Esophagus (tissue), 2 donors: ENCODE data around the gene TMEM18. TPM values are rescaled to one million over a fixed set of nuclear protein-coding genes. Genes with fewer than 3 reads are reported as not detected.
A peak's percentile ranks its signal among the peaks of the same experiment; 100 is the strongest.
"Not testable (repeated sequence)": the region's sequence is repeated elsewhere in the genome, so short reads cannot be mapped to it uniquely, and the experiment has no call there.

ENCODE experiments used
- H3K27ac ChIP-seq, 2 donors: one replicate each; pipeline ENCODE4 v1.5.1; 2013; ENCODE audit warnings: low read depth in 2 of 2, mild to moderate bottlenecking in 2 of 2, inconsistent platforms in 1 of 2, low read length in 1 of 2, moderate library complexity in 1 of 2
- H3K27me3 ChIP-seq, 2 donors: one replicate each; pipeline ENCODE4 v1.6.1; 2013; ENCODE audit warnings: low read length in 2 of 2, control low read depth in 1 of 2, mild to moderate bottlenecking in 1 of 2; ENCODE audit not compliant: insufficient read depth in 2 of 2, control insufficient read depth in 1 of 2
- H3K36me3 ChIP-seq, 2 donors: one replicate each; pipeline ENCODE4 v1.6.1; 2013; ENCODE audit warnings: low read length in 1 of 2; ENCODE audit not compliant: control insufficient read depth in 2 of 2, insufficient read depth in 2 of 2
- H3K4me1 ChIP-seq, 2 donors: one replicate each; pipeline ENCODE4 v1.6.1; 2013; ENCODE audit warnings: low read length in 1 of 2; ENCODE audit not compliant: control insufficient read depth in 2 of 2, insufficient read depth in 2 of 2
- H3K4me3 ChIP-seq, 2 donors: one replicate each; pipeline ENCODE4 v1.5.1; 2013; ENCODE audit warnings: low read length in 2 of 2, mild to moderate bottlenecking in 2 of 2, low read depth in 1 of 2, moderate library complexity in 1 of 2
- H3K9me3 ChIP-seq, 2 donors: one replicate each; pipeline ENCODE4 v1.6.1; 2013; ENCODE audit warnings: mild to moderate bottlenecking in 2 of 2, low read depth in 1 of 2, low read length in 1 of 2, moderate library complexity in 1 of 2; ENCODE audit not compliant: control insufficient read depth in 2 of 2, insufficient read depth in 1 of 2
- WGBS, 2 donors: extraction: QIAGEN DNeasy Blood & Tissue Kit; methylation state at CpG; one replicate each; pipeline ENCODE4 v1.1.7; 2013; 5-methylcytosine and 5-hydroxymethylcytosine counted together
- polyA plus RNA-seq, 2 donors: library from polyadenylated mRNA; stranded (reverse); fragments of 200-250 nt; gene quantifications; one replicate each; pipeline ENCODE4 v1.2.3, GENCODE V29; 2013
- donor health status: healthy with polysubstance abuse.
- donor health status: Bipolar disorder and iron deficiency.

The TMEM18 gene
- polyA plus RNA-seq, 2 donors, result 20.5 to 21.6 TPM

DNA sequence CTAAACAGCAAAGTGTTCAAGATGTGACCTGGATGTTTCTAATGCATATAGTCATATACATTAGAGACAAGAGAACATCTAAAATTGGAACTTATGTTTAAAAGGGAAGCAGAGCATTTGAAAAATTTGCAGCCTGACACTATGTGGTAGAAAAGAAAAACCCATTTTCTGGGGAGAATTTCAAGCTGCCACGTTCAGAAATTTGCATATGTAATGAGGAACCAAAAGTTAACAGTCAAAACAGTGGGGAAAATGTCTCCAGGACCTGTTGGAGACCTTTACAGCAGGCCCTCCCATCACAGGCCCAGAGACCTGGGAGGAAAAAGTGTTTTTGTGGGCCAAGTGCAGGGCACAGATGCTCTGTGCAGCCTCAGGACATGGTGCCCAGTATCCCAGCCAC, 8.2 kb upstream of the TMEM18 start:
- Histone ChIP-seq H3K4me3 (no peak overlapping the region), H3K27me3 (no peaks in the 10 kb centered on the region), H3K9me3 (peaks cover 0 to 5% of the 10 kb centered on the region in 2 donors), H3K4me1 (no peaks in the 10 kb centered on the region), H3K36me3 (no peaks in the 10 kb centered on the region), H3K27ac (no peak overlapping the region)
- WGBS, 2 donors, result 58 to 68% methylated on average over 1 of the region's 1 CpG

DNA sequence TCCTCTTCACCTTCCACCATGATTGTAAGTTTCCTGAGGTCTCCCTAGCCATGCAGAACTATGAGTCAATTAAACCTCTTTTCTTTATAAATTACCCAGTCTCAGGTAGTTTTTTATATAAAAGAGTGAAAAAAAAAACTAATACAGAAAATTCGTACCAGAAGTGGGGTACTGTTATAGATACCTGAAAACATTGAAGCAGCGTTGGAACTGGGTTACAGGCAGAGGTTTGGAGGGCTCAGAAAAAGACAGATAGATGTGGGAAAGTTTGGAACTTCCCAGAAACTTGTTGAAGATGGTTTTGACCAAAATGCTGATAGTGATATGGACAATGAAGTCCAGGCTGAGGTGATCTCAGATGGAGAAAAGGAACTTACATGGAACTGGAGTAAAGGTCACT, 7.7 kb upstream of the TMEM18 start:
- WGBS, 2 donors, result 87 to 95% methylated on average over 2 of the region's 2 CpGs
- not testable (repeated sequence) for H3K4me3 ChIP-seq, H3K27ac ChIP-seq, H3K4me1 ChIP-seq, H3K36me3 ChIP-seq, H3K9me3 ChIP-seq, H3K27me3 ChIP-seq

DNA sequence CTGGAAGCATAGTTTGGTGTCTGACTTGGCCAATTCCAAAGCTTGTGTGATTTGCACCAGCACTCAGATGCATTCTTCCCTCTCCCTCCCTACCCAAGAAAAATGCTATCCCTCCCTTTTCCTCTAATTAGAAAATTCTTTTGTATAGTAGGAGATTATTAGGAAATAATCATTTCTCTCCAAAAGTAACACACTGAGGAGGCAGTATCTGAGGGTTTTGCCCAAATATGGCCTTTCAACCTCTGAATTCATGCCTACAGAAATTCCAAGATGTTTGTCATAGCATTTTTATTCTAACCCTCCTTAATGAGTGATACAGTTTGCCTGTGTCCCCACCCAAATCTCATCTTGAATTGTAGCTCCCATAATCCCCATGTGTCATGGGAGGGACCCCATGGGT, 5.0 kb upstream of the TMEM18 start:
- no peaks in the 10 kb centered on the region for H3K27me3 ChIP-seq
- H3K4me3 ChIP-seq, result no peak overlapping the region
- H3K27ac ChIP-seq, result no peak overlapping the region
- no peaks in the 10 kb centered on the region for H3K36me3 ChIP-seq
- H3K4me1 ChIP-seq, result no peaks in the 10 kb centered on the region
- H3K9me3 ChIP-seq, result peaks cover 0 to 5% of the 10 kb centered on the region in 2 donors

DNA sequence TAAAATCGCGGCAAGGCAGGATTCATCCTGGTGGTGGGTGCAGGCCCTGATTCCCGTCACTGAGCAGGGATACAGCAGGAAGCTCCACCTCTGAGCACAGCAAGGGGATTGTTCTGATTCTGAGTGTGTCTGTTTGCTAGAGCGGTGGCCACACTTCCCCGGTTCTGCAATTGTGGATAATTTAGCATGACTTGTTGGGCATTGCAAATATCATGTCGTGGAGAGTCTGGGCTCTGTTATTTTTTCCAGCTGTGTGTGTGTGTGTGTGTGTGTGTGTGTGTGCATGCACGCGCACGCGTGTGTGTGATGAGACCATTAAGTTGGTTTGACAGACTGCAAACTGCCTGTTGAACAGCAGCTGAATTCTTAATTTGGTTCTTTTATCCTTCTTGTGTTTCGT, 4.1 kb upstream of the TMEM18 start:
- H3K36me3 ChIP-seq, result no peaks in the 10 kb centered on the region
- no peak overlapping the region for H3K27ac ChIP-seq
- 85 to 86% methylated on average over 11 of the region's 11 CpGs for WGBS, 2 donors
- no peaks in the 10 kb centered on the region for H3K27me3 ChIP-seq
- peaks cover 0 to 2% of the 10 kb centered on the region in 2 donors for H3K4me1 ChIP-seq
- H3K9me3 ChIP-seq, result peaks cover 0 to 7% of the 10 kb centered on the region in 2 donors
- no peak overlapping the region for H3K4me3 ChIP-seq

DNA sequence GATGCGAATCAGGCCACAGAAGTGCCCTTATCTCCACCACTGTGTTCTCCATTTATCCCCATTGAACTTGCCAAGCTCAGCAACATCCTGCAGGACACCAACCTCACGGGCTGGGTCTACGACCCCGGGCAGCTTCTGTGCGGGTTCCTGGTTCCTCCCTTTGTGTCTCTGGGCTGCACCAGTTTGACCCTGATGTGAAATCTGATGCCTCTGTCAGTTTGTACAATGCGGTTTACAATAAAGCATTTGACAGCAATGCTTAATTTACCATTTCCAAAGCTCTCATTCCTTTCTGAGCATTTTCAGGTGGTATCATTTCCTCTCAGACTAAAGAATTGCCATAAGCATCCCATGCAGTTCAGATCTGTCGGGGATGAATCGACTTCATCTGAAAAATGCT, 3.3 kb upstream of the TMEM18 start:
- Histone ChIP-seq H3K27me3 (no peaks in the 10 kb centered on the region), H3K27ac (no peak overlapping the region), H3K4me3 (no peak overlapping the region), H3K36me3 (no peaks in the 10 kb centered on the region), H3K9me3 (peaks cover 0 to 3% of the 10 kb centered on the region in 2 donors), H3K4me1 (peaks cover 0 to 3% of the 10 kb centered on the region in 2 donors)
- 83 to 91% methylated on average over 8 of the region's 8 CpGs for WGBS, 2 donors

DNA sequence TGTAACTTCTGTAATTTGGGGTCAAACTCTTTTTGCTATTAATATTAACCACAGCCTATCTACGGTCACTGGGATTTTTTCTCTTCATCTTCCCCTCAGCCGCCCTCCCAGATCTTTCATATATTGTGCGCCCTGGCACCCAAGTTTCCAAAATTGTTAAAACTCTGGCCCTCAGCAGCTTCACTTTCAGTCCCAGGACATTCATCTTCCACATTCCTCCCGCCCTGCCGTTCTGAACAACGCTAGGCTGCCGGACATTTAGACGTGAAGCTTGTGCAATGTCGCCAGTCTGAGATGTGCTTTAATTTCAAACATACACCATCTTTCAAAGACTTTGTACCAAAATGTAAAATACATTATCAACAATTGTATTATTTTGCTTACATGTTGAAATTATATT, 1.8 kb upstream of the TMEM18 start:
- H3K4me1 ChIP-seq, result peaks cover 0 to 6% of the 10 kb centered on the region in 2 donors
- no peaks in the 10 kb centered on the region for H3K36me3 ChIP-seq
- H3K27ac ChIP-seq, result no peak overlapping the region
- no peak overlapping the region for H3K4me3 ChIP-seq
- WGBS, 2 donors, result 90 to 92% methylated on average over 9 of the region's 9 CpGs
- H3K9me3 ChIP-seq, result peaks cover 0 to 2% of the 10 kb centered on the region in 2 donors
- H3K27me3 ChIP-seq, result no peaks in the 10 kb centered on the region

DNA sequence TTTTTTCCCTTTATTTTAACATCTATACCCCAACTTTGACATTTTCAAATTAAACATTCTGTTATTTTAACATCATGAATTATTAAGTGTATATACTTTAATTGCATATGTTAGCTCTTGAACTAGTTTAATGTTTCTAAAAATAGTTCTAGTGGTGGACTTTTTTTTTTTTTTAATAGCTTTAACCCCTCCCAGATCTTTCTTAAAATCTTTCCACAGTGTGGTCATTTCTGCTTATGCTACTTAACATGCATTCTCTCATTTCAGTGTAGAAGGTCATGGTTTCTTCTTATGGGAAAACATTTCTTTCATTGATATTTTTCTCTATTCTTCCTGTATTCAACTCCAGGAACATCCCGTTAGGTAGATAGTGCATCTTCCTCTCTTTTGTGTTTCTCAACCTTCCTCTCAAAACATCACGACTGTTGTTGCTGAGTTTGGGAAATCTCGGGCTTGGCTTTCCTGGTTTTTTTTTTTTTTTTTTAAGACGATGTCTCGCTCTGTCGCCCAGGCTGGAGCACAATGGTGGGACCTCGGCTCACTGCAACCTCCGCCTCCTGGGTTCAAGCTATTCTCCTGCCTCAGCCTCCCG, 849 bp upstream of the TMEM18 start:
- peak overlapping the region in 1 of 2 donors; percentile 60 for H3K4me3 ChIP-seq

DNA sequence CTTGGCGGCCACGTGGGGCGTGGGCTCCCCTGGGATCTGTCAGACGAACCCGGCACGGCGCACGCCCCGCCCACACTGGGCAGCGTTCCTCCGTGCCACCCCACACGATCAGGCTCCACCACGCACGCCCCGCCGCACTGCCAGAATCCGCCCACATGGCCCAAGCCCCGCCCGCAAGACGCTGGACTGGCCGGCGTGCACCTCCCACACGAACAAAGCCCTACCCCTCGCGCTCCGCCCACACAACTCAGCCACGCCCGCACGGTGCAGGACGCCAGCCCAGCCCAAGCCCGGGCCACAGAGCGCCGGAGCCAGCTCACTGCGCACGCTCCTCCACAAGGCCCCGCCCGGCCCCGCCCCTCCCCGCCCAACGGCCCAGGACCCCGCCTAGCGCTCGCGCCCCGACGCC, 555 bp downstream of the TMEM18 start:
- 0 to 1% methylated on average over 38 to 46 of the region's 46 CpGs for WGBS, 2 donors
- H3K9me3 ChIP-seq, result peaks cover 0 to 2% of the 10 kb centered on the region in 2 donors
- H3K27me3 ChIP-seq, result no peaks in the 10 kb centered on the region
- peaks cover 0 to 6% of the 10 kb centered on the region in 2 donors for H3K4me1 ChIP-seq
- peaks cover 8 to 13% of the 10 kb centered on the region in 2 donors for H3K36me3 ChIP-seq
- peak overlapping the region; percentile 60 to 62 for H3K4me3 ChIP-seq
- H3K27ac ChIP-seq, result peak overlapping the region; percentile 85 to 99

More for the DNA sequence above, 849 bp upstream of the TMEM18 start:
- Histone ChIP-seq H3K27ac (no peak overlapping the region), H3K36me3 (peaks cover 0 to 2% of the 10 kb centered on the region in 2 donors), H3K27me3 (no peaks in the 10 kb centered on the region), H3K4me1 (peaks cover 0 to 6% of the 10 kb centered on the region in 2 donors), H3K9me3 (peaks cover 0 to 2% of the 10 kb centered on the region in 2 donors)
- WGBS, 2 donors, result 69 to 73% methylated on average over 9 of the region's 9 CpGs

DNA sequence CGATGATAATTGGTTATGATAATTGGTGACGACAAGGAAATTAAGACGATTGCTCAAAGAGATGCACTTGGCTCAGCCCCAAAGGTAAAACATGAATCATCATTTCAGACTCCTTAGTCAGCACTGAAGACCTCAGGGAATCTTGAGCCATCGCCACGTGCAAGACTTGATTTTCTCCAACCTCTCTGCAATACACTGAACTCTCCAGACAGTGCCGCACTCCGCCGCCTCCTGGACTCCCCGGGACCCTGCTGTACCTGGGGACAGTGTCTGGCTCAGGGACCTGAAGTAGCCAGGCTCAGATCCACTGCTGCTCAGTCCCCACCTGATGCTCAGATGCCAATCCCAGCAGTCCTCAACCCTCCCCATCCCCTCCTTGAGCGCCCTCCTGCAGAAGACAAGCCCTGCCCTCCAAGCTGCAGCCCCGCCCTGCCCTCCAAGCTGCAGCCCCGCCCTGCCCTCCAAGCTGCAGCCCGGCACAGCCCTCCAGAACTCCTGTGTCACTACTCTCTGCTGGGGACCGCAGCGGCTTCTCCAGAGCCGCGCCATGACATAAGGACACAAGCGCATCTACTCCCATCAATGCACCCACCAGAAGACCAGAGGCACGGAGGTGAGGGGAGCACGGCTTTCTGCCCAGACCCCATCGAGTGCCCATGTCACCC, 1.1 kb downstream of the TMEM18 start:
- Histone ChIP-seq H3K4me1 (peaks cover 0 to 6% of the 10 kb centered on the region in 2 donors), H3K9me3 (peaks cover 0 to 2% of the 10 kb centered on the region in 2 donors), H3K27ac (peak overlapping the region; percentile 51 to 85), H3K27me3 (no peaks in the 10 kb centered on the region), H3K36me3 (peaks cover 8 to 15% of the 10 kb centered on the region in 2 donors), H3K4me3 (peak overlapping the region; percentile 52 to 62)
- WGBS, 2 donors, result 15 to 17% methylated on average over 20 to 21 of the region's 21 CpGs

DNA sequence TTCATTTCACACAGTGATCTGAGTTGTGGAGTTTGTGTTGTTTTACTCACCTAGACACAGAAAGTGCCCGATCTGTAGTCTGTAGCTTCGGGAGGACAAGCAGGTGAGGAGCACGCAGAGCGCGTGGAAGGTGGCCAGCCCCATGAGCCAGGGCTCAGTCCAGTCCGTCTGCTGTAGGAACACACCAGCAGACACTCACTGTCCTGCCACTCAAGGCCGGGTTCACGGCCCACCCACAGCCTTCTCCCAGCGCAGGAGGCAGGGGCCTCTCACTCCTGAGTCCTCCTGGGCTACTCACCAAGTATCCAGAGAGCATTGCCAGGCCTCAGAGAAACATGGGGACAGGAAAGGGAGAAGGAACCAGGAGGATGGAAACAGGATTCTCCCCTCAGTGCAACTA, 1.7 kb downstream of the TMEM18 start:
- Histone ChIP-seq H3K4me3 (no peak overlapping the region), H3K9me3 (peaks cover 0 to 2% of the 10 kb centered on the region in 2 donors), H3K27me3 (no peaks in the 10 kb centered on the region), H3K36me3 (peaks cover 10 to 21% of the 10 kb centered on the region in 2 donors), H3K27ac (peak overlapping the region in 1 of 2 donors; percentile 35), H3K4me1 (peaks cover 0 to 6% of the 10 kb centered on the region in 2 donors)
- 87 to 88% methylated on average over 9 of the region's 9 CpGs for WGBS, 2 donors
